RWPE1 (cell line): ENCODE data around the gene PHKB.
"Not testable (repeated sequence)": the region's sequence is repeated elsewhere in the genome, so short reads cannot be mapped to it uniquely, and the experiment has no call there.

Experiments used
- CTCF ChIA-PET: fragments of 350-600 bp; sonication (Branson Sonifier 250); formaldehyde crosslinking; extraction: SDS; loops from one replicate; lab custom pipeline; 2021; lab: Yijun Ruan, JAX
- POLR2A ChIA-PET: fragments of 400-600 bp; formaldehyde crosslinking; extraction: SDS; loops from one replicate; lab custom pipeline; 2020; ENCODE audit warnings: antibody characterized with exemption; ENCODE audit not compliant: low non-redundant PET; lab: Yijun Ruan, JAX
- DNase-seq: peaks from one replicate; pipeline ENCODE4 v3.0.0; 2012; ENCODE audit warnings: low spot score
- H3K27ac ChIP-seq: fragments of 450-650 bp; 2 replicates; pipeline ENCODE4 v1.5.1; 2017
- TF ChIP-seq, protein P1 (sequence below): fragments of 450-650 bp; conservative IDR thresholded peaks from 2 replicates; pipeline ENCODE4 v1.5.1; 2017; ENCODE audit warnings: low read depth, mild to moderate bottlenecking

Gene PHKB

DNA sequence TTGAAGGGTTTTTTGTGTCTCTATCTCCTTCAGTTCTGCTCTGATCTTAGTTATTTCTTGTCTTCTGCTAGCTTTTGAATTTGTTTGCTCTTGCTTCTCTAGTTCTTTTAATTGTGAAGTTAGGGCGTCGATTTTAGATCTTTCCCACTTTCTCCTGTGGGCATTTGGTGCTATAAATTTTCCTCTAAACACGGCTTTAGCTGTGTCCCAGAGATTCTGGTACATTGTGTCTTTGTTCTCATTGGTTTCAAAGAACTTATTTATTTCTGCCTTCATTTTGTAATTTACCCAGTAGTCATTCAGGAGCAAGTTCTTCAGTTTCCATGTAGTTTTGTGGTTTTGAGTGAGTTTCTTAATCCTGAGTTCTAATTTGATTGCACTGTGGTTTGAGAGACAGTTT lies 90.1 kb downstream of the PHKB start:
- CTCF ChIA-PET, DNase-seq: not testable (repeated sequence)

DNA sequence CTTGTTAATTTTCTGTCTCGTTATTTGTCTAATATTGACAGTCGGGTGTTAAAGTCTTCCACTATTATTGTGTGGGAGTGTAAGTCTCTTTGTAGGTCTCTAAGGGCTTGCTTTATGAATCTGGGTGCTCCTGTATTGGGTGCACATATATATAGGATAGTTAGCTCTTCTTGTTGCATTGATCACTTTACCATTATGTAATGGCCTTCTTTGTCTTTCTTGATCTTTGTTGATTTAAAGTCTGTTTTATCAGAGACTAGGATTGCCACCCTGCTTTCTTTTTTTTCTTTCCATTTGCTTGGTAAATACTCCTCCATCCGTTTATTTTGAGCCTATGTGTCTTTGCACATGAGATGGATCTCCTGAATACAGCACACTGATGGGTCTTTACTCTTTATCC lies 90.6 kb downstream of the PHKB start:
- POLR2A ChIA-PET, DNase-seq, H3K27ac ChIP-seq, CTCF ChIA-PET: not testable (repeated sequence)

More for the DNA sequence above, 90.1 kb downstream of the PHKB start:
- H3K27ac ChIP-seq, POLR2A ChIA-PET: not testable (repeated sequence)

DNA sequence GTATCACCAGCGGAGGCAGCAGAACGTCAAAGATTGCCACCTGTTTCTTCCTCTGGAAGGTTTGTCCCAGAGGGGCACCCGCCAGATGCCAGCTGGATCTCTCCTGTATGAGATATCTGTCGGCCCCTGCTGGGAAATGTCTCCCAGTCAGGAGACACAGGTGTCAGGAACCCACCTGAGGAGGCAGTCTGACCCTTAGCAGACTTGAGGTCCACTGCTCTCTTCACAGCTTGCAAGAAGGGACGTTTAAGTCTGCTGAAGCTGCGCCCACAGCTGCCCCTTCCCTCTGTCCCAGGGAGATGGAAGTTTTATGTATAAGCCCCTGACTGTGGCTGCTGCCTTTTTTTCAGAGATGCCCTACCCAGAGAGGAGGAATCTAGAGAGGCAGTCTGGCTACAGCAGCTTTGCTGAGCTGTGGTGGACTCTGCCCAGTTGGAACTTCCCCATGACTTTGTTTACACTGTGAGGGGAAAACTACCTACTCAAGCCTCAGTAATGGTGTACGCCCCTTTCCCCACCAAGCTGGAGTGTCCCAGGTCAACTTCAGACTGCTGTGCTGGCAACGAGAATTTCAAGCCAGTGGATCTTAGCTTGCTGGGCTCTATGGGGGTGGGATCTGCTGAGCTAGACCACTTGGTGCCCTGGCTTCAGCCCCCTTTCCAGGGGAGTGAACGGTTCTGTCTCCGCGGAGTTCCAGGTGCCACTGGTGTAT lies 92.9 kb downstream of the PHKB start:
- ChIA-PET CTCF (interaction anchor here (0.6 kb wide), 1 partner anchor 295 kb away, joined by 4 read pairs; no protein-coding TSS in a partner anchor), POLR2A (no interaction called here)
- TF ChIP-seq, protein P1, sequence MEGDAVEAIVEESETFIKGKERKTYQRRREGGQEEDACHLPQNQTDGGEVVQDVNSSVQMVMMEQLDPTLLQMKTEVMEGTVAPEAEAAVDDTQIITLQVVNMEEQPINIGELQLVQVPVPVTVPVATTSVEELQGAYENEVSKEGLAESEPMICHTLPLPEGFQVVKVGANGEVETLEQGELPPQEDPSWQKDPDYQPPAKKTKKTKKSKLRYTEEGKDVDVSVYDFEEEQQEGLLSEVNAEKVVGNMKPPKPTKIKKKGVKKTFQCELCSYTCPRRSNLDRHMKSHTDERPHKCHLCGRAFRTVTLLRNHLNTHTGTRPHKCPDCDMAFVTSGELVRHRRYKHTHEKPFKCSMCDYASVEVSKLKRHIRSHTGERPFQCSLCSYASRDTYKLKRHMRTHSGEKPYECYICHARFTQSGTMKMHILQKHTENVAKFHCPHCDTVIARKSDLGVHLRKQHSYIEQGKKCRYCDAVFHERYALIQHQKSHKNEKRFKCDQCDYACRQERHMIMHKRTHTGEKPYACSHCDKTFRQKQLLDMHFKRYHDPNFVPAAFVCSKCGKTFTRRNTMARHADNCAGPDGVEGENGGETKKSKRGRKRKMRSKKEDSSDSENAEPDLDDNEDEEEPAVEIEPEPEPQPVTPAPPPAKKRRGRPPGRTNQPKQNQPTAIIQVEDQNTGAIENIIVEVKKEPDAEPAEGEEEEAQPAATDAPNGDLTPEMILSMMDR = no peak
- H3K27ac ChIP-seq = no peak overlapping the region
- no peak for DNase-seq

DNA sequence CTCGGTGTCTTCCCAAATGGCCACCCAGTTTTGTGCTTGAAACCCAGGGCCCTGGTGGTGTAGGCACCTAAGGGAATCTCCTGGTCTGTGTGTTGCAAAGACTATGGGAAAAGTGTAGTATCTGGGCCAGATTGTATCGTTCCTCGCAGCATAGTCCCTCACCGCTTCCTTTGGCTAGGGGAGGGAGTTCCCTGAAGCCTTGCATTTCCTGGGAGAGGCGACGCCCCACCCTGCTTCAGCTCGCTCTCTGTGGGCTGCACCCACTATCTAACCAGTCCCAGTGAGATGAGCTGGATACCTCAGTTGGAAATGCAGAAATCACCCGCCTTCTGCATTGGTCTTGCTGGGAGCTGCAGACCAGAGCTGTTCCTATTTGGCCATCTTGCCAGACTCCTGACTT lies 93.5 kb downstream of the PHKB start:
- POLR2A ChIA-PET, CTCF ChIA-PET, DNase-seq, H3K27ac ChIP-seq: not testable (repeated sequence)

DNA sequence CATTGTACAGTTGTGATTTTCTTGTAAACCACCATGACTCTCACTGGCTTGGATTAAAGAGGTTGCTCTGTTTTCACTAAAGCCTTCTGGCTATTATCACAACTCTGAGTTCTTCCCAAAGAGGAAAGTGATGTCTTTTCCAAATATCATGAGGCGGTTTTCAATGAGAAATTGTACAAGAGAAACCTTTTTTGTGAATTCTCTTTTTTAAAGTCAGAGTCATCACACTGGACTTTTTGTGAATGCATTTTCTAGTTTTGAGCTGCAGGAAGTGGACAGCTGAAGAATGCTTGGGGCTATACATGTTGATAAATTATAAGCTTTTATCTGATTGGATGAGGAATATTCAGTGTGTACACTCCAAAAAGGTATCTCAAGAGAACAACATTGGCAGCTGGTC lies 100.2 kb downstream of the PHKB start:
- no peak overlapping the region for H3K27ac ChIP-seq
- TF ChIP-seq, protein P1 = no peak
- ChIA-PET CTCF (no interaction called here), POLR2A (no interaction called here)
- no peak for DNase-seq

DNA sequence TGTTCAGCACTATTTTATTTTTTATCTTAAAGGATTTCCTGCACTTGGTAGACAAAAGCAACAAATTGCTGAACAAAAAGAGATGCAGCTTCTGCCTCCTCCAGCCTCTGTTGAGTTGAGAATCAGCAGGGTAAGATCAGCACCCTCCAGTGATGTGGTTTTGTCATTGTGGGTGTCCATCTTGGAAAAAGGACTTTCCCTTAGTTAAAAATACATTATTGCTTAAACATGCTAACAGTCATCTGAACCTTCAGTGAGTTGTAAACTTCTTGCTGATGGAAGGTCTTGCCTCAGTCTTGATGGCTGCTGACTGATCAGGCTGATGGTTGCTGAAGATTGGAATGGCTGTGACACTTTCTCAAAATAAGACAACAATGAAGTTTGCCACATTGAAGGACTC lies 101.2 kb downstream of the PHKB start:
- POLR2A ChIA-PET = no interaction called here
- H3K27ac ChIP-seq = no peak overlapping the region
- TF ChIP-seq, protein P1 = no peak
- no peak for DNase-seq
- CTCF ChIA-PET = interaction anchor here (1.2 kb wide), 1 partner anchor 17 kb away, joined by 3 read pairs; no protein-coding TSS in a partner anchor

DNA sequence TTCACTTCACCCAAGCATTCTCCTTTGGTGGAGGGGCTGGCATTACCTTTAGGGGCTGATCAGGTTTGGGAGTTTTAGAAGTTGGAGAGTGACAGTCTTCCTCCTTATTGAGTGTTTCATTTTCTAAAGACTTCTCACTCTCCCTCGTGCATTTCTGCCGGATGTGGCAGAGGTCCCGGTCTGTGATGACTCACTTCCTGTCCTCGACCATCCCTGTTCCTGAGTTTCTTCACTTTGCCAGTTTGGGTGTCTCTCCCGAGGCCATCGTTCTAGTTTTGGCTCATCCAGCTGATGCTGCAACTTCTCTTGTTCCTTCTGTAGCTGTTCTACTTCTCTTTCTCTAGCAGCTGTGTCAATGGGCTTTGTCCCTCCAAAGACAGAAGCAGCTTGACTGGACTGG lies 104.3 kb downstream of the PHKB start:
- CTCF ChIA-PET = interaction anchor here (1.2 kb wide), 1 partner anchor 9 kb away, joined by 4 read pairs; no protein-coding TSS in a partner anchor
- peak; percentile 39 for DNase-seq

DNA sequence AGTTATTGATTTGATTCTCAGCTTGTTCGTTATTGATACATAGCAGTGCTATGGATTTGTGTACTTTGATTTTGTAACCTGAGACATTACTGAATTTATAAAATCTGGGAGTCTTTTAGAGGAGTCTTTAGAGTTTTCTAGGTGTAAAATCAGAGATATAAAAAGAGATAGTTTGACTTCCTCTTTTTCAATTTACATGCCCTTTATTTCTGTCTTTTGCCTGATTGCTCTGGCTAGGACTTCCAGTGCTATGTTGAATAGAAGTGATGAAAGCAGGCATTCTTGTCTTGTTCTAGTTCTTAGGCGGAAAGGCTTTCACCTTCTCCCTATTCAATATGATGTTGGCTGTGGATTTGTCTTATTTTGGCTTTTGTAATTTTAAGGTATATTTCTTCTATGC lies 106.2 kb downstream of the PHKB start:
- H3K27ac ChIP-seq = no peak overlapping the region
- ChIA-PET POLR2A (no interaction called here), CTCF (no interaction called here)
- no peak for DNase-seq
- TF ChIP-seq, protein P1 = no peak

More for the DNA sequence above, 104.3 kb downstream of the PHKB start:
- TF ChIP-seq, protein P1 = no peak
- POLR2A ChIA-PET = no interaction called here
- H3K27ac ChIP-seq = peak overlapping the region; percentile 64
